HG03060 (cell line): ENCODE results near the gene ARHGAP45.

ENCODE experiments used
- ATAC-seq: cut with Tn5 transposase; IDR thresholded peaks from one replicate; pipeline ENCODE4 v1.9.1; 2021; ENCODE audit warnings: low read depth, moderate number of reproducible peaks; ENCODE audit not compliant: unreplicated experiment

Gene ARHGAP45

GRCh38 chr19:1085053-1085658 is 18.2 kb downstream of the ARHGAP45 start:
- no peak for ATAC-seq

GRCh38 chr19:1085676-1086442 is 18.9 kb downstream of the ARHGAP45 start:
- ATAC-seq, result no peak

GRCh38 chr19:1086613-1087012 is 19.6 kb downstream of the ARHGAP45 start:
- ATAC-seq, result no peak

GRCh38 chr19:1087813-1088415 is 20.9 kb downstream of the ARHGAP45 start:
- ATAC-seq, result no peak

GRCh38 chr19:1088416-1089010 is 21.5 kb downstream of the ARHGAP45 start:
- ATAC-seq, result no peak

GRCh38 chr19:1089126-1089771 is 22.3 kb downstream of the ARHGAP45 start:
- no peak for ATAC-seq

- ATAC-seq, result no peak
Observed at GRCh38 chr19:1089891-1090290, 22.9 kb downstream of the ARHGAP45 start.

- ATAC-seq, result no peak
Observed at GRCh38 chr19:1090731-1091543, 24.0 kb downstream of the ARHGAP45 start.

GRCh38 chr19:1091544-1092175 is 24.7 kb downstream of the ARHGAP45 start:
- ATAC-seq, result no peak

- ATAC-seq, result no peak
Observed at GRCh38 chr19:1093330-1093729, 26.4 kb downstream of the ARHGAP45 start.

- no peak for ATAC-seq
Observed at GRCh38 chr19:1093811-1094553, 27.0 kb downstream of the ARHGAP45 start.

GRCh38 chr19:1094655-1094977 is 27.6 kb downstream of the ARHGAP45 start:
- ATAC-seq, result no peak

- peak; percentile 83 for ATAC-seq
Observed at GRCh38 chr19:1094978-1095701, 28.2 kb downstream of the ARHGAP45 start, which contains the start of gene POLR2E. Gene POLR2E, minus strand, starts transcription at chr19:1095375. Its CDS starts 60 bp downstream, at chr19:1095315.

GRCh38 chr19:1097810-1098176 is 30.8 kb downstream of the ARHGAP45 start:
- ATAC-seq, result no peak

GRCh38 chr19:1098177-1099051 is 31.4 kb downstream of the ARHGAP45 start:
- ATAC-seq, result no peak

- ATAC-seq, result no peak
Observed at GRCh38 chr19:1101337-1101698, 34.4 kb downstream of the ARHGAP45 start.

- no peak for ATAC-seq
Observed at GRCh38 chr19:1102407-1103131, 35.6 kb downstream of the ARHGAP45 start.
